Gastroesophageal sphincter (tissue), 4 donors: ENCODE results near the gene NLGN1. TPM values are rescaled to one million over a fixed set of nuclear protein-coding genes. Genes with fewer than 3 reads are reported as not detected.

Experiments
- ATAC-seq: fragments of 150-250 bp; one replicate; pipeline ENCODE4 v1.9.1; 2016; ENCODE audit warnings: mild to moderate bottlenecking, moderate library complexity
- H3K27ac ChIP-seq, 4 donors: fragments of 200-600 bp; sonication (generic) in 3 of 4; 1 replicate in 3 of 4; 2 replicates in 1 of 4; pipeline ENCODE4 v1.5.1; 2016 to 2019
- H3K27me3 ChIP-seq: fragments of 200-600 bp; sonication (generic); one replicate; pipeline ENCODE4 v1.5.1; 2019
- H3K36me3 ChIP-seq, 2 donors: fragments of 200-600 bp; sonication (generic); one replicate each; pipeline ENCODE4 v1.5.1; 2019; ENCODE audit warnings: control low read depth in 1 of 2
- H3K4me1 ChIP-seq, 3 donors: fragments of 200-600 bp; sonication (generic); 1 replicate in 2 of 3; 2 replicates in 1 of 3; pipeline ENCODE4 v1.5.1; 2016 to 2019; ENCODE audit warnings: control low read depth in 2 of 3
- H3K4me3 ChIP-seq, 2 donors: fragments of 200-600 bp; sonication (generic); one replicate each; pipeline ENCODE4 v1.5.1; 2019; ENCODE audit warnings: mild to moderate bottlenecking in 1 of 2, moderate library complexity in 1 of 2
- H3K9me3 ChIP-seq, 3 donors: fragments of 200-600 bp; sonication (generic); one replicate each; pipeline ENCODE4 v1.5.1; 2017 to 2019; ENCODE audit warnings: control low read depth in 2 of 3
- EP300 ChIP-seq: sonication (generic); formaldehyde crosslinking; IDR thresholded peaks from one replicate; pipeline ENCODE4 v1.6.1; 2017; ENCODE audit warnings: antibody characterized with exemption, mild to moderate bottlenecking
- POLR2A ChIP-seq, 2 donors: fragments of 450-650 bp; IDR thresholded peaks; one replicate each; pipeline ENCODE4 v1.6.1; 2017; ENCODE audit warnings: antibody characterized with exemption in 2 of 2, mild to moderate bottlenecking in 2 of 2, moderate library complexity in 1 of 2
- POLR2AphosphoS5 ChIP-seq: sonication (generic); formaldehyde crosslinking; IDR thresholded peaks from one replicate; pipeline ENCODE4 v1.6.1; 2017; ENCODE audit warnings: antibody characterized with exemption
- WGBS, 2 donors: methylation state at CpG; one replicate each; pipeline ENCODE4 v1.1.5; 2018; ENCODE audit warnings: low coverage in 1 of 2; 5-methylcytosine and 5-hydroxymethylcytosine counted together
- total RNA-seq, 4 donors: library from RNA; depleted of rRNA; stranded (reverse); fragments of >200 nt; gene quantifications; one replicate each; pipeline ENCODE4 v1.1.0, GENCODE V29; 2016
- TF ChIP-seq, protein P1 (sequence below), 4 experiments: fragments of 200-600 bp in 2 of 4; fragments of 450-650 bp in 2 of 4; sonication (generic) in 1 of 4; IDR thresholded peaks; one replicate each; pipeline ENCODE4 v1.5.1; 2017 to 2019; ENCODE audit warnings: antibody characterized with exemption in 4 of 4, mild to moderate bottlenecking in 2 of 4, moderate library complexity in 2 of 4

Gene NLGN1
- total RNA-seq, 4 donors from 2014 or later = 13.4 to 26.4 (median 24.0) TPM

DNA sequence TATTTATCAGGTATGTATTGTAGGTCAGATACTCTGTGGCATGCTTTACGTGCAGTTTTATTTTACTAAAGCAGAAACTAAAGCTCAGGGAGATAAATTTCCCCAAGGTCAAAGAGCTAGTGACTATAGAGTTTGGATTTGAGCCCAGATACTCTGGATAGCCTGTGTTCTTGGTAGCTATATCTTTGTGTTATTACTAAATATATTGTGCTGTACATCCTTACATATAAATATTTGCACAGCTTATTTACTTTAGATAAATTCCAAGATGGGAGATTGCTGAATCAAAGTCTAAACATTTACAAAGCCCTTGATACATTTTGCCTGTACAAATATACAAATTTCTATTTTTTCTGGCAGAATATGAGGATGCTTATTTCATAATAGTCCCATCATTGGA, 800.7 kb downstream of the NLGN1 start:
- WGBS, 2 donors = 22 to 45% methylated on average over 1 of the region's 1 CpG

DNA sequence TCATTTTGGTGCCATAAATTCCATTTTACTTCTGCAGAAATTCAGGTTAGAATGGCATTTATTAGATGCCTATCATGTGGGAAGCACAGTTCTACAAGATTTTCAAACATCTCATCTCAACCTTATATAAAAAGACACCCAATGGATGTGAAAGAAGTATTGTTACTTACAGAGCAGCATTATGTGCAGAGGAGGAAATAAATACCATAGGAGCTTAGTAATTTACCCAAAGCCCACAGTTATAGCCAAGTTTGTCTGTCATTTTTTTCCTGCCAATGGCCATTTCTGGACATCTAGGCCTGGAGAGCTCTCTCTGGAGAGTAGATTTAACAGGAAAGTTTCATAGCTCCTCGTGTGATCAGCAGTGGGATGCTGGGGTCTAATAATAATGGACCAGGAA, 802.2 kb downstream of the NLGN1 start:
- no peak for ATAC-seq
- Histone ChIP-seq H3K27me3 (no peaks in the 10 kb centered on the region), H3K36me3 (no peaks in the 10 kb centered on the region), H3K9me3 (no peaks in the 10 kb centered on the region), H3K27ac (no peak overlapping the region), H3K4me1 (peaks cover 0 to 9% (median 0%) of the 10 kb centered on the region in 3 donors), H3K4me3 (no peak overlapping the region)
- TF ChIP-seq POLR2AphosphoS5 = no peak
- TF ChIP-seq, protein P1, sequence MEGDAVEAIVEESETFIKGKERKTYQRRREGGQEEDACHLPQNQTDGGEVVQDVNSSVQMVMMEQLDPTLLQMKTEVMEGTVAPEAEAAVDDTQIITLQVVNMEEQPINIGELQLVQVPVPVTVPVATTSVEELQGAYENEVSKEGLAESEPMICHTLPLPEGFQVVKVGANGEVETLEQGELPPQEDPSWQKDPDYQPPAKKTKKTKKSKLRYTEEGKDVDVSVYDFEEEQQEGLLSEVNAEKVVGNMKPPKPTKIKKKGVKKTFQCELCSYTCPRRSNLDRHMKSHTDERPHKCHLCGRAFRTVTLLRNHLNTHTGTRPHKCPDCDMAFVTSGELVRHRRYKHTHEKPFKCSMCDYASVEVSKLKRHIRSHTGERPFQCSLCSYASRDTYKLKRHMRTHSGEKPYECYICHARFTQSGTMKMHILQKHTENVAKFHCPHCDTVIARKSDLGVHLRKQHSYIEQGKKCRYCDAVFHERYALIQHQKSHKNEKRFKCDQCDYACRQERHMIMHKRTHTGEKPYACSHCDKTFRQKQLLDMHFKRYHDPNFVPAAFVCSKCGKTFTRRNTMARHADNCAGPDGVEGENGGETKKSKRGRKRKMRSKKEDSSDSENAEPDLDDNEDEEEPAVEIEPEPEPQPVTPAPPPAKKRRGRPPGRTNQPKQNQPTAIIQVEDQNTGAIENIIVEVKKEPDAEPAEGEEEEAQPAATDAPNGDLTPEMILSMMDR (IDR thresholded peaks at IDR 0.05) = no peak
- no peak for TF ChIP-seq POLR2A (IDR thresholded peaks at IDR 0.05)
- no peak for TF ChIP-seq EP300
- 70% methylated on average over 1 of the region's 1 CpG; no CpG with 5 or more reads in 1 of the 2 donors for WGBS, 2 donors

More for the DNA sequence above, 800.7 kb downstream of the NLGN1 start:
- no peaks in the 10 kb centered on the region for H3K36me3 ChIP-seq
- no peaks in the 10 kb centered on the region for H3K9me3 ChIP-seq
- TF ChIP-seq, protein P1 (IDR thresholded peaks at IDR 0.05) = no peak
- TF ChIP-seq POLR2AphosphoS5 (no peak), EP300 (no peak)
- no peak overlapping the region for H3K27ac ChIP-seq
- ATAC-seq = no peak
- no peaks in the 10 kb centered on the region for H3K27me3 ChIP-seq
- peaks cover 0 to 9% (median 0%) of the 10 kb centered on the region in 3 donors for H3K4me1 ChIP-seq
- H3K4me3 ChIP-seq = no peak overlapping the region

DNA sequence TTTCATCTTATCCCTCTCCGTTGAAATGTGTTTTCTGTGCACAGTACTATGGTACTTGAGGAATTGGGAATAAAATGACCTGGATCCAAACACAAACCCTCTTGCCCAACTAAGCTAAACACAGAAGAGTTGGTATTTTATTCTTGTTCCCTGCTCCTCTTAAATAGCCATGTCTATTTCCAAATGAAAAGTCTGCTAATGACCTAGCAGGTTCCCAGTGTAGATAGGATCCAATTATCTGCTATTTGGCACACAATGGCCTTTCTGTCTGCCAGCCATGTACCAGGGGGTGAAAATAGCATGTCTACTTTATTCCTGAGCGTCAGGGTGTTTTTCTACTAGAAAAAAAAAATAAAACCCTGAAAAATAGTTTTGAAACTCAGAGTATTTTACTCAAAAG, 804.6 kb downstream of the NLGN1 start:
- Histone ChIP-seq H3K4me1 (peaks cover 0 to 9% (median 0%) of the 10 kb centered on the region in 3 donors), H3K27ac (no peak overlapping the region), H3K4me3 (no peak overlapping the region), H3K27me3 (no peaks in the 10 kb centered on the region), H3K36me3 (no peaks in the 10 kb centered on the region), H3K9me3 (no peaks in the 10 kb centered on the region)
- 44 to 58% methylated on average over 2 of the region's 2 CpGs for WGBS, 2 donors
- no peak for ATAC-seq
- no peak for TF ChIP-seq POLR2A (IDR thresholded peaks at IDR 0.05)
- TF ChIP-seq, protein P1 (IDR thresholded peaks at IDR 0.05) = no peak
- TF ChIP-seq EP300 = no peak
- TF ChIP-seq POLR2AphosphoS5 = no peak

DNA sequence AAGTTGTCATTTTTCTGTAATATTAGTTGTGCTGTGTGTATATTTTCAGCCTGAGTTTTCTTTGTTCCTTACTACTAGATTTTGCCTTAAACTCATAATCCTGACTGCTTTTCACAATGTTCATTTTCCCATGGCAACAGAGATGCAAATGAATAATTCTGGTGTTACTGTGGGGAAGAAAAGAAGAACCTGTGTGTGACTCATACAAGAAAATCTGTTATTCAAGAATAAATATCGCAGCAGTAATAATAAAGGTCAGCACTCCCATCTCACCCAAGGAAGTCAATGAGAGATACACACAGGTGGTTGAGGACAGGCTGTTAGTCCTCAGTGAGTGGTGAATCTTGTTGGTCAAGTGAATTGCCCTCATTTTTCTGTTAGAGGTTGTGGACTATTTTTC, 805.0 kb downstream of the NLGN1 start:
- peaks cover 0 to 9% (median 0%) of the 10 kb centered on the region in 3 donors for H3K4me1 ChIP-seq
- TF ChIP-seq POLR2A (IDR thresholded peaks at IDR 0.05) (no peak), EP300 (no peak), POLR2AphosphoS5 (no peak)
- TF ChIP-seq, protein P1 (IDR thresholded peaks at IDR 0.05) = no peak
- ATAC-seq = no peak
- no peaks in the 10 kb centered on the region for H3K27me3 ChIP-seq
- H3K4me3 ChIP-seq = no peak overlapping the region
- 14 to 71% methylated on average over 1 of the region's 1 CpG for WGBS, 2 donors
- H3K27ac ChIP-seq = no peak overlapping the region
- no peaks in the 10 kb centered on the region for H3K36me3 ChIP-seq
- H3K9me3 ChIP-seq = no peaks in the 10 kb centered on the region

DNA sequence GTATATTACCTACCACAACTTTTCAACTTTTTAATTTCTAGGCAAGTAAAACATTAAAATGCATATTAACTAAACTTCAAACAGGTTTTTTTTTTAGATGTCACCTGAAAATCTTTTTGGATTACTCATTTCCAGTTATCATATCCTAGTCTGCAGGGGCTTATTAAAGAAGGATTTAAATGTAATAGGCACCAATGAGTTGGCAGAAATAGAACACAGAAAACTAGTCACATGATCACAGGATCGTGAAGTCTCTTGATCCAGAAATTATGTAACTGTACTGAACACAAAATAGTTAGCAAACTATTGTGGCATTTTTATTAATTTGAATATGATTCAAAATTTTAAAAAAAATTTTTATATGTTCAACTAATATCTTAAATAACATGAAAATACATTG, 807.2 kb downstream of the NLGN1 start:
- Histone ChIP-seq H3K27me3 (no peaks in the 10 kb centered on the region), H3K27ac (no peak overlapping the region), H3K4me3 (no peak overlapping the region), H3K36me3 (no peaks in the 10 kb centered on the region), H3K9me3 (no peaks in the 10 kb centered on the region), H3K4me1 (peaks cover 0 to 9% (median 0%) of the 10 kb centered on the region in 3 donors)
- WGBS, 2 donors = 34 to 46% methylated on average over 1 of the region's 1 CpG
- ATAC-seq = no peak
- TF ChIP-seq POLR2AphosphoS5 (no peak), EP300 (no peak), POLR2A (IDR thresholded peaks at IDR 0.05) (no peak)
- TF ChIP-seq, protein P1 (IDR thresholded peaks at IDR 0.05) = no peak
